ENCODE results near the gene SERINC5. TPM values are rescaled to one million over a fixed set of nuclear protein-coding genes. Genes with fewer than 3 reads are reported as not detected.

Gene SERINC5
- total and polyA plus RNA-seq, 2 donors (not counting 3 experiments of a cell fraction or from before 2014, with no cell fraction given), result 3.2 to 10.1 TPM

GRCh38 chr5:80125962-80126480 lies 129.8 kb downstream of the SERINC5 start:
- FAIRE-seq, result no peak
- BruUV-seq (replicated peaks), result no TSS peak
- intact Hi-C loops (cut with micrococcal nuclease), result no loop called here

More at GRCh38 chr5:80125962-80126480, 129.8 kb downstream of the SERINC5 start:
- no peak for TF ChIP-seq GATA2 (IDR thresholded peaks at IDR 0.05; ENCODE audit: insufficient read depth, insufficient read length, low read depth, low read length)
- TF ChIP-seq POLR2A (IDR thresholded peaks at IDR 0.05; ENCODE audit: low read depth, low read length), result no peak
- TF ChIP-seq MYC (IDR thresholded peaks at IDR 0.05; ENCODE audit: low read depth, low read length), result no peak
- no peak for TF ChIP-seq MAX (IDR thresholded peaks at IDR 0.05; ENCODE audit: insufficient read depth, insufficient read length)
- no peak for TF ChIP-seq FOS (IDR thresholded peaks at IDR 0.05; ENCODE audit: borderline replicate concordance, insufficient read depth, low read length)
- no peak for TF ChIP-seq POLR2AphosphoS5 (IDR thresholded peaks at IDR 0.05; ENCODE audit: insufficient read depth, low read depth, low read length)
- TF ChIP-seq EZH2 (IDR thresholded peaks at IDR 0.05; ENCODE audit: borderline replicate concordance, low read depth, low read length, severe bottlenecking), result no peak
- TF ChIP-seq CTCF (IDR thresholded peaks at IDR 0.05; ENCODE audit: extremely low read depth in 1 of 2, insufficient read depth in 1 of 2, low read depth in 1 of 2, low read length in 2 of 2), result no peak
- no peak for TF ChIP-seq JUN (IDR thresholded peaks at IDR 0.05; ENCODE audit: borderline replicate concordance, insufficient read depth, insufficient read length, low read depth)
- Histone ChIP-seq H4K20me1 (replicated peaks; ENCODE audit: control insufficient read depth, extremely low read depth, insufficient read depth, low read length) (no peaks in the 10 kb centered on the region), H3K4me1 (ENCODE audit: control insufficient read depth, extremely low read depth, insufficient read depth, low read length) (no peaks in the 10 kb centered on the region), H3K4me3 (replicated peaks in 1 of 3; ENCODE audit: insufficient read depth in 1 of 3, low read depth in 1 of 3, low read length in 3 of 3) (no peak overlapping the region), H3K9me1 (replicated peaks; ENCODE audit: control insufficient read depth, extremely low read depth, insufficient read depth, low read length) (no peaks in the 10 kb centered on the region), H2AFZ (ENCODE audit: low read depth, low read length) (no peak overlapping the region), H3K27me3 (ENCODE audit: control insufficient read depth in 2 of 2, insufficient read depth in 2 of 2, low read length in 2 of 2) (no peaks in the 10 kb centered on the region), H3K4me2 (ENCODE audit: insufficient read depth, low read length) (no peak overlapping the region), H3K36me3 (ENCODE audit: control insufficient read depth in 2 of 2, extremely low read depth in 1 of 2, insufficient read depth in 2 of 2, low read length in 2 of 2) (no peaks in the 10 kb centered on the region), H3K79me2 (ENCODE audit: control insufficient read depth, insufficient read depth, low read length) (no peaks in the 10 kb centered on the region), H3K9me3 (replicated peaks; ENCODE audit: control insufficient read depth, insufficient read depth, low read length) (no peaks in the 10 kb centered on the region), H3K27ac (ENCODE audit: insufficient read depth, low read depth, low read length) (no peak overlapping the region), H3K9ac (replicated peaks; ENCODE audit: extremely low read depth, insufficient read depth, low read length) (no peak overlapping the region)
- no peak for DNase-seq (ENCODE audit: low read depth, low spot score)
- ChIA-PET CTCF (interaction anchor here (1.3 kb wide), 1 partner anchor 34 kb away, joined by 3 read pairs; no protein-coding TSS in a partner anchor), POLR2A (no interaction called here)
- dilution Hi-C loops (cut with MboI; ENCODE audit: extremely low pct_ligation_motif_present, low sequenced_read_pairs), result no loop called here

Data from endothelial cell of umbilical vein (primary cell).